Measurements from ENCODE around the gene BICRA.

BICRA gene

DNA sequence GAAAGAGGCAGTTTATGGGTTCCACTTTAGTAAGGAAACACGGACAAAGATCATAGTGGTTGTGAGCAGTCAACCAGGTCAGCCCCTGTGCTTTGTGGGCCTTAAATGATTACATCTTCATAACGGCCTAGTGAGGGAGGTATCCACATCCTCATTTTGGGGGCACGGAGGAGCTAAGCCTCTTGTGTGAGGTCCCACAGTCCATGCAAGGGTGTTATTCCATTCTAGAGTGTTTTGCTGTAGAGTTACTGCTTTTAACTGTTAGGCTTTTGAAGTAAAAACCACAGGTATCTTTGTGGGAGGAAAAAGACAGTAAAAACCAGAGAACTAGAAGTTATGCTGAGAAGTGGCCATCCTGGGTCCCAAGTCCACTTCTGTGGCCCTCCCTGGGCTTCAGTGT lies 140.4 kb downstream of the BICRA start:
- no peak for DNase-seq (ENCODE audit: low read depth in 2 of 2)

DNA sequence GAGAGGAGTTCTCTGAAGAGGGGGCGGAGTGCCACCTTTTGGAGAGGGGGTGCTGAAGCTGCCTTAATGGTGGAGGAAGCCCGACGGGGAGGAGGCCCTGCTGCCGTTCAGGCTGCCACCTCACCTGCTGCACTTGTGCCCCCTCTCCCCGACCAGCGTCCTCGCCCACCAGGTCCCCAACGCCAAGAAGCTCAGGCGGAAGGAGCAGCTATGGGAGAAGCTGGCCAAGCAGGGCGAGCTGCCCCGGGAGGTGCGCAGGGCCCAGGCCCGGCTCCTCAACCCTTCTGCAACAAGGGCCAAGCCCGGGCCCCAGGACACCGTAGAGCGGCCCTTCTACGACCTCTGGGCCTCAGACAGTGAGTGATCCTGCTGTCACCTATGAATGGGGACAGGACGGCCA lies 141.8 kb downstream of the BICRA start:
- no peak for DNase-seq (ENCODE audit: low read depth in 2 of 2)

DNA sequence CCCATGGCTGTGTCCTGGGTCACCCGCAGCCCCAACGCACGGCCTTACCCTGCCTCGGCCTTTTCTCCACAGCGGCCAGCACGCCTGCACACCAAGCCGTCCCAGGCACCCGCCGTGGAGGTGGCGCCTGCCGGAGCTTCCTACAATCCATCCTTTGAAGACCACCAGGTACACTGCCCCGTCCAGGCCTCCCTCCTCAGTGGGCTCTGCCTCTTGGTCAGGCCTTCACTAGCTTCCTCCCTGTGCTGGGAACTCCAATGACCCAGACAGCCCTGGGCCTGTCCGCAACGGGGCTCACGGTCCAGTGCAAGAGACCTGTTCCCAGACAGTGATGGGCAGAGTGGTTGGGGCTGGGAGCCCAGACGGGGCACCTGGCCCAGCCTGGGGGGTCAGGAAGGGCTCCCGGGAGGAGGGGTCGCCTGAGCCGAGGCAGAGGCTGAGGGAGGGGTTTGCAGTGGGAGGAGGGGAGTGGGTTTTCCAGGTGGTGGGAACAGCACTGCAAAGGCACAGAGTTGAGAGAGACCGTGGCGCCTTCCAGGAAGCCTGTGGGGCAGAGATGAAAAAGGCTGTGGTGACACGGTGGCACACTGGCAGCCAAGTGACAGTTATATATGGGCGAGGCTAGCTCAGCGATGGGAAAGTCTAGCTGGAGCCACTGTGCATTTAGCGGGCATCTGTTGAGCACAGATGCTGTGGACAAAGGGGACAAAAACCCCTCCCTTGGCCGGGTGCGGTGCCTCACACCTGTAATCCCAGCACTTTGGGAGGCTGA lies 143.7 kb downstream of the BICRA start:
- no peak for DNase-seq (ENCODE audit: low read depth in 2 of 2)
